KG1 (cell line): Measurements from ENCODE around the gene NAALADL2.

Source experiments
- DNase-seq: peaks from one replicate; lab custom pipeline; 2025; lab: John Stamatoyannopoulos, UW

Gene NAALADL2

GRCh38 chr3:174859114-174859735 lies at the start of gene NAALADL2:
Gene NAALADL2 (plus strand): TSS chr3:174859334.
- no peak for DNase-seq

GRCh38 chr3:174810254-174810653 lies 48.9 kb upstream of the NAALADL2 start:
- DNase-seq: no peak

- no peak for DNase-seq
These were observed 46.8 kb upstream of the NAALADL2 start for GRCh38 chr3:174812172-174812862.

- no peak for DNase-seq
These were observed 43.4 kb upstream of the NAALADL2 start for GRCh38 chr3:174815750-174816149.

GRCh38 chr3:174820885-174821284 lies 38.2 kb upstream of the NAALADL2 start:
- DNase-seq: no peak

GRCh38 chr3:174821477-174821876 lies 37.7 kb upstream of the NAALADL2 start:
- no peak for DNase-seq

- DNase-seq: no peak
These were observed 36.8 kb upstream of the NAALADL2 start for GRCh38 chr3:174822320-174822719.

GRCh38 chr3:174826069-174826468 lies 33.1 kb upstream of the NAALADL2 start:
- no peak for DNase-seq

- DNase-seq: no peak
These were observed 14.4 kb upstream of the NAALADL2 start for GRCh38 chr3:174844746-174845145.

GRCh38 chr3:174846055-174846454 lies 13.1 kb upstream of the NAALADL2 start:
- DNase-seq: no peak

GRCh38 chr3:174854987-174855386 lies 4.1 kb upstream of the NAALADL2 start:
- DNase-seq: no peak

GRCh38 chr3:174857301-174857700 lies 1.8 kb upstream of the NAALADL2 start:
- DNase-seq: no peak

GRCh38 chr3:174858353-174858752 lies 781 bp upstream of the NAALADL2 start:
- no peak for DNase-seq

GRCh38 chr3:174859756-174860155 lies 622 bp downstream of the NAALADL2 start:
- DNase-seq: no peak

- DNase-seq: no peak
These were observed 3.0 kb downstream of the NAALADL2 start for GRCh38 chr3:174862101-174862500.

GRCh38 chr3:174862666-174863065 lies 3.5 kb downstream of the NAALADL2 start:
- no peak for DNase-seq

GRCh38 chr3:174863488-174863887 lies 4.4 kb downstream of the NAALADL2 start:
- no peak for DNase-seq

GRCh38 chr3:174869448-174869847 lies 10.3 kb downstream of the NAALADL2 start:
- no peak for DNase-seq

GRCh38 chr3:174873832-174874657 lies 14.9 kb downstream of the NAALADL2 start:
- no peak for DNase-seq

- no peak for DNase-seq
These were observed 23.7 kb downstream of the NAALADL2 start for GRCh38 chr3:174882789-174883188.

GRCh38 chr3:174883881-174884675 lies 24.9 kb downstream of the NAALADL2 start:
- no peak for DNase-seq
